Activated CD8-positive, alpha-beta T cell treated with anti-CD3 and anti-CD28 coated beads for 36 hours (primary cell): ENCODE measurements around the gene OR10A7. TPM values are rescaled to one million over a fixed set of nuclear protein-coding genes. Genes with fewer than 3 reads are reported as not detected.

ENCODE experiments used
- ATAC-seq: fragments of 200-7000 bp; cut with Tn5 transposase; one replicate; pipeline ENCODE4 v1.10.0; 2021; ENCODE audit warnings: mild to moderate bottlenecking, moderate library complexity
- CTCF ChIA-PET: fragments of 350-600 bp; sonication (Branson Sonifier 250); formaldehyde crosslinking; loops from one replicate; lab custom pipeline; 2021; ENCODE audit warnings: antibody characterized with exemption; lab: Charles Lee
- POLR2A ChIA-PET: fragments of 350-600 bp; sonication (Branson Sonifier 250); formaldehyde crosslinking; loops from one replicate; lab custom pipeline; 2021; ENCODE audit warnings: antibody characterized with exemption; lab: Charles Lee
- DNase-seq: peaks from one replicate; pipeline ENCODE4 v3.0.0-alpha.2; 2020
- H3K27ac Mint-ChIP-seq: one replicate; pipeline ENCODE4 v1.8.0; 2021; ENCODE audit warnings: mild to moderate bottlenecking, mixed read lengths
- H3K27me3 Mint-ChIP-seq: one replicate; pipeline ENCODE4 v1.8.0; 2021; ENCODE audit warnings: mixed read lengths
- H3K36me3 Mint-ChIP-seq: one replicate; pipeline ENCODE4 v1.8.0; 2021; ENCODE audit warnings: low read depth, mixed read lengths
- H3K4me1 Mint-ChIP-seq: one replicate; pipeline ENCODE4 v1.8.0; 2021; ENCODE audit warnings: low read depth, mixed read lengths
- H3K4me3 Mint-ChIP-seq: one replicate; pipeline ENCODE4 v1.8.0; 2021; ENCODE audit warnings: mild to moderate bottlenecking, moderate library complexity, mixed read lengths
- H3K9me3 Mint-ChIP-seq: one replicate; pipeline ENCODE4 v1.8.0; 2021; ENCODE audit warnings: mixed read lengths
- CTCF ChIP-seq: fragments of 200-600 bp; IDR thresholded peaks from one replicate; pipeline ENCODE4 v1.8.0; 2022; ENCODE audit warnings: antibody characterized with exemption, mild to moderate bottlenecking
- intact Hi-C: fragments of 100-400 bp; cut with micrococcal nuclease; formaldehyde crosslinking; loops from one replicate; pipeline ENCODE4 v1.10.0; 2022
- total RNA-seq, 2 experiments: library from RNA; stranded (reverse); gene quantifications; one replicate each; pipeline ENCODE4 v1.2.3, GENCODE V29; 2021

The OR10A7 gene
- total RNA-seq, 2 experiments from 2014 or later = not detected

GRCh38 chr12:55258303-55258702 is 37.5 kb downstream of the OR10A7 start:
- no peak for ATAC-seq
- Mint-ChIP-seq H3K9me3 (no peaks in the 10 kb centered on the region), H3K4me3 (no peak overlapping the region), H3K4me1 (no peaks in the 10 kb centered on the region), H3K36me3 (no peaks in the 10 kb centered on the region), H3K27me3 (peaks cover 2% of the 10 kb centered on the region), H3K27ac (no peak overlapping the region)
- POLR2A ChIA-PET = no interaction called here
- intact Hi-C loops = no loop called here
- CTCF ChIA-PET = no interaction called here
- no peak for TF ChIP-seq CTCF
- no peak for DNase-seq

Other genes starting within 250 kb of the OR10A7 start
- gene TESPA1, start 236.3 kb upstream of the OR10A7 start, total RNA-seq = 100 to 1,000 TPM; 107 to 112 TPM
- not detected for gene NEUROD4, start 201.1 kb upstream of the OR10A7 start, total RNA-seq
- gene OR9K2, start 94.6 kb upstream of the OR10A7 start, total RNA-seq = not detected
- not detected for gene OR6C74, start 23.6 kb downstream of the OR10A7 start, total RNA-seq
- gene OR6C6, start 75.5 kb downstream of the OR10A7 start, total RNA-seq = not detected
- gene OR6C1, start 93.3 kb downstream of the OR10A7 start, total RNA-seq = not detected
- not detected for gene OR6C3, start 109.7 kb downstream of the OR10A7 start, total RNA-seq
- gene OR6C75, start 141.9 kb downstream of the OR10A7 start, total RNA-seq = not detected
- not detected for gene OR6C65, start 179.5 kb downstream of the OR10A7 start, total RNA-seq
- gene OR6C76, start 205.2 kb downstream of the OR10A7 start, total RNA-seq = not detected
- not detected for gene OR6C2, start 223.1 kb downstream of the OR10A7 start, total RNA-seq
- gene OR6C70, start 249.1 kb downstream of the OR10A7 start, total RNA-seq = not detected